ENCODE data around the gene SMOC2. TPM values are rescaled to one million over a fixed set of nuclear protein-coding genes. Genes with fewer than 3 reads are reported as not detected.
"Not testable (repeated sequence)": the region's sequence is repeated elsewhere in the genome, so short reads cannot be mapped to it uniquely, and the experiment has no call there.

The SMOC2 gene
- total RNA-seq, 4 donors from 2014 or later: 74.7 to 139 (median 118) TPM

- no peak for DNase-seq (ENCODE audit: low spot score in 2 of 2)
- WGBS, 2 donors: 81 to 82% methylated on average over 9 of the region's 9 CpGs
- H3K4me3 ChIP-seq: no peak overlapping the region
- H3K4me1 ChIP-seq: no peaks in the 10 kb centered on the region
- peaks cover 0 to 9% (median 0%) of the 10 kb centered on the region in 3 donors for H3K36me3 ChIP-seq
- peaks cover 0 to 5% (median 0%) of the 10 kb centered on the region in 4 donors for H3K9me3 ChIP-seq
- TF ChIP-seq CTCF (IDR thresholded peaks at IDR 0.05) (no peak), EP300 (IDR thresholded peaks at IDR 0.05) (no peak), POLR2A (IDR thresholded peaks at IDR 0.05) (no peak)
- H3K27ac ChIP-seq: no peak overlapping the region
- no peaks in the 10 kb centered on the region for H3K27me3 ChIP-seq
These were observed 169.0 kb downstream of the SMOC2 start for GRCh38 chr6:168609914-168610490.

- 87 to 90% methylated on average over 5 to 9 of the region's 12 CpGs for WGBS, 2 donors
- H3K4me3 ChIP-seq; H3K9me3 ChIP-seq; H3K27ac ChIP-seq; H3K27me3 ChIP-seq; DNase-seq (ENCODE audit: low spot score in 2 of 2); H3K36me3 ChIP-seq; H3K4me1 ChIP-seq: not testable (repeated sequence)
These were observed 170.0 kb downstream of the SMOC2 start for GRCh38 chr6:168610966-168611365.

DNA sequence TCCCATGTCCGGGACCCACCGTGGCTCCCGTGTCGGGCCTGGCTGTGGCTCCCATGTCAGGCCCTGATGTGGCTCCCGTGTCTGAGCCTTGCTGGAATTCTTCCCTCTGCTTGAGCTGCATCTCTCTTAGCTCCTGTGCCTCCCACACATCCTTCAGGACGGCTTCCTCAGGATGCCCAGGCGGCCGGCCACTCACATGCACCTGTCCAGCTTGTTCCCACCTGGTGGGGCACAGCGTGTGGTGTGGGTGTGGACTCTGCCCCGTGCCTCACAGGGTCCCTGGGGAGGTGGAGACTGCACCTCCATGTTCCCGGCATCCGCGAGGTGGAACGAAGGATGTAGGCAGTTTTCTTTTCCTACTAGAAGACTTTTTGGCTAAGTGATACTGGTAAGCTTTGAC lies 170.7 kb downstream of the SMOC2 start:
- 91 to 96% methylated on average over 14 of the region's 14 CpGs for WGBS, 2 donors

GRCh38 chr6:168612586-168612985 lies 171.6 kb downstream of the SMOC2 start:
- DNase-seq (ENCODE audit: low spot score in 2 of 2): no peak
- Histone ChIP-seq H3K27ac (no peak overlapping the region), H3K36me3 (peaks cover 0 to 9% (median 0%) of the 10 kb centered on the region in 3 donors), H3K9me3 (peaks cover 0 to 5% (median 0%) of the 10 kb centered on the region in 4 donors), H3K4me1 (peaks cover 0 to 11% (median 0%) of the 10 kb centered on the region in 4 donors), H3K4me3 (no peak overlapping the region), H3K27me3 (no peaks in the 10 kb centered on the region)
- TF ChIP-seq EP300 (IDR thresholded peaks at IDR 0.05) (no peak), POLR2A (IDR thresholded peaks at IDR 0.05) (no peak), CTCF (IDR thresholded peaks at IDR 0.05) (no peak)
- WGBS, 2 donors: 96% methylated on average over 13 of the region's 13 CpGs

More for the DNA sequence above, 170.7 kb downstream of the SMOC2 start:
- no peak for DNase-seq (ENCODE audit: low spot score in 2 of 2)
- Histone ChIP-seq H3K4me3 (no peak overlapping the region), H3K36me3 (peaks cover 0 to 9% (median 0%) of the 10 kb centered on the region in 3 donors), H3K9me3 (peaks cover 0 to 5% (median 0%) of the 10 kb centered on the region in 4 donors), H3K27ac (no peak overlapping the region), H3K4me1 (peaks cover 0 to 3% (median 0%) of the 10 kb centered on the region in 4 donors), H3K27me3 (no peaks in the 10 kb centered on the region)
- TF ChIP-seq EP300 (IDR thresholded peaks at IDR 0.05) (no peak), CTCF (IDR thresholded peaks at IDR 0.05) (no peak), POLR2A (IDR thresholded peaks at IDR 0.05) (no peak)

DNA sequence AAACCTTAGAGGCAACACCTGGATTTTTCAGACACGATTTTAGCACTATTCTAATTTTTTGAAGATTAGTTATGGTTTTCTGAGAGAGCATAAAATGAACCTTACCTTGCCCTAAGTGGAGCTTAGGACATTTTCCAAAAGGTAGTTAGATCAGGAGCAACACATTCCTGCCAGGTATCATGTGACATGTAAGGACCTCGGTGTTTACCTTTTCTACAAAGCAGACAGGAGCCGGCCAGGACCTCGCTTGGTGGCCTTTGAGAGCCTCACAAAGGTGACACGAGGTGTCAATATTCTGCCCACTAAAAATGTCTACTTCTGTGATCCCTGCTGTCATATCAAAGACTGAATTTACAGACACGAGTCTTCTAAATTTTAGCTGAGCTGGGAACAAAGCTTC lies 174.9 kb downstream of the SMOC2 start:
- no peak for DNase-seq (ENCODE audit: low spot score in 2 of 2)
- Histone ChIP-seq H3K9me3 (peaks cover 0 to 5% (median 0%) of the 10 kb centered on the region in 4 donors), H3K36me3 (peaks cover 0 to 9% (median 0%) of the 10 kb centered on the region in 3 donors), H3K4me1 (peaks cover 0 to 14% (median 0%) of the 10 kb centered on the region in 4 donors), H3K27me3 (no peaks in the 10 kb centered on the region), H3K4me3 (no peak overlapping the region), H3K27ac (no peak overlapping the region)
- TF ChIP-seq POLR2A (IDR thresholded peaks at IDR 0.05): no peak
- TF ChIP-seq CTCF (IDR thresholded peaks at IDR 0.05): no peak
- TF ChIP-seq EP300 (IDR thresholded peaks at IDR 0.05): no peak
- WGBS, 2 donors: 92 to 93% methylated on average over 6 of the region's 6 CpGs

Data from tibial nerve (tissue), 4 donors.